Glutamatergic neuron (in vitro differentiated cells): ENCODE measurements around the gene DDX39A. TPM values are rescaled to one million over a fixed set of nuclear protein-coding genes. Genes with fewer than 3 reads are reported as not detected.
"Not testable (repeated sequence)": the region's sequence is repeated elsewhere in the genome, so short reads cannot be mapped to it uniquely, and the experiment has no call there.

Experiments
- DNase-seq: peaks from one replicate; pipeline ENCODE4 v3.0.0; 2022
- H3K27ac Mint-ChIP-seq: one replicate; pipeline ENCODE4 v1.8.0; 2020; ENCODE audit warnings: mild to moderate bottlenecking, mixed read lengths, inconsistent platforms; ENCODE audit not compliant: unreplicated experiment
- H3K27me3 Mint-ChIP-seq: one replicate; pipeline ENCODE4 v1.8.0; 2020; ENCODE audit warnings: mild to moderate bottlenecking, moderate library complexity, mixed read lengths, inconsistent platforms; ENCODE audit not compliant: unreplicated experiment
- H3K36me3 Mint-ChIP-seq: one replicate; pipeline ENCODE4 v1.8.0; 2020; ENCODE audit warnings: mild to moderate bottlenecking, mixed read lengths, inconsistent platforms; ENCODE audit not compliant: unreplicated experiment
- H3K4me1 Mint-ChIP-seq: one replicate; pipeline ENCODE4 v1.8.0; 2020; ENCODE audit warnings: mild to moderate bottlenecking, low read depth, mixed read lengths, inconsistent platforms; ENCODE audit not compliant: unreplicated experiment
- H3K4me3 Mint-ChIP-seq: one replicate; pipeline ENCODE4 v1.8.0; 2020; ENCODE audit warnings: mild to moderate bottlenecking, mixed read lengths, inconsistent platforms; ENCODE audit not compliant: unreplicated experiment
- H3K9me3 Mint-ChIP-seq: one replicate; pipeline ENCODE4 v1.8.0; 2020; ENCODE audit warnings: mild to moderate bottlenecking, moderate library complexity, mixed read lengths, inconsistent platforms; ENCODE audit not compliant: unreplicated experiment
- CTCF ChIP-seq: fragments of 200-600 bp; sonication (generic); IDR thresholded peaks from one replicate; pipeline ENCODE4 v1.5.0; 2021; ENCODE audit not compliant: partially characterized antibody, unreplicated experiment
- total RNA-seq: library from RNA; stranded (reverse); fragmentation: NEBNext Ultra II Directional; extraction: Animal tissue kit (Norgen Biotek cat#: 25700); gene quantifications from one replicate; pipeline ENCODE4 v1.2.1, GENCODE V29; 2021; ENCODE audit not compliant: unreplicated experiment

The DDX39A gene
- total RNA-seq, 1 donor from 2014 or later: 103 TPM

GRCh38 chr19:14401468-14402195 is 17.5 kb downstream of the DDX39A start:
- no peak overlapping the region for H3K4me3 Mint-ChIP-seq
- H3K27me3 Mint-ChIP-seq: peaks cover 2% of the 10 kb centered on the region
- H3K27ac Mint-ChIP-seq: no peak overlapping the region
- H3K9me3 Mint-ChIP-seq: no peaks in the 10 kb centered on the region
- no peaks in the 10 kb centered on the region for H3K36me3 Mint-ChIP-seq
- DNase-seq: no peak
- no peak for TF ChIP-seq CTCF
- no peaks in the 10 kb centered on the region for H3K4me1 Mint-ChIP-seq

- Mint-ChIP-seq H3K27me3 (peaks cover 2% of the 10 kb centered on the region), H3K4me1 (no peaks in the 10 kb centered on the region), H3K27ac (no peak overlapping the region), H3K9me3 (no peaks in the 10 kb centered on the region), H3K36me3 (no peaks in the 10 kb centered on the region), H3K4me3 (no peak overlapping the region)
- no peak for TF ChIP-seq CTCF
- DNase-seq: no peak
These were observed 18.1 kb downstream of the DDX39A start for GRCh38 chr19:14400951-14401431.

- not testable (repeated sequence) for DNase-seq, H3K27me3 Mint-ChIP-seq, H3K4me3 Mint-ChIP-seq, H3K4me1 Mint-ChIP-seq, H3K36me3 Mint-ChIP-seq, H3K27ac Mint-ChIP-seq, H3K9me3 Mint-ChIP-seq
These were observed 22.0 kb downstream of the DDX39A start for GRCh38 chr19:14397168-14397567.

GRCh38 chr19:14396730-14397129 is 22.4 kb downstream of the DDX39A start:
- H3K4me3 Mint-ChIP-seq, H3K36me3 Mint-ChIP-seq, H3K27me3 Mint-ChIP-seq, H3K27ac Mint-ChIP-seq, H3K9me3 Mint-ChIP-seq, H3K4me1 Mint-ChIP-seq, DNase-seq: not testable (repeated sequence)

- Mint-ChIP-seq H3K9me3 (peaks cover 4% of the 10 kb centered on the region), H3K27me3 (peaks cover 7% of the 10 kb centered on the region), H3K27ac (no peak overlapping the region), H3K4me3 (no peak overlapping the region), H3K36me3 (no peaks in the 10 kb centered on the region), H3K4me1 (peaks cover 8% of the 10 kb centered on the region)
- no peak for TF ChIP-seq CTCF
- no peak for DNase-seq
These were observed 23.3 kb downstream of the DDX39A start for GRCh38 chr19:14395710-14396336.

GRCh38 chr19:14395262-14395661 is 23.9 kb downstream of the DDX39A start:
- Mint-ChIP-seq H3K36me3 (no peaks in the 10 kb centered on the region), H3K9me3 (peaks cover 4% of the 10 kb centered on the region), H3K27me3 (peaks cover 7% of the 10 kb centered on the region), H3K27ac (no peak overlapping the region), H3K4me3 (no peak overlapping the region), H3K4me1 (peaks cover 8% of the 10 kb centered on the region)
- TF ChIP-seq CTCF: no peak
- no peak for DNase-seq
